ENCODE results near the gene STRN3. TPM values are rescaled to one million over a fixed set of nuclear protein-coding genes. Genes with fewer than 3 reads are reported as not detected.

STRN3 gene
- total and polyA plus RNA-seq, 2 of the 8 experiments (the other 6 are each of a cell fraction or from before 2014, with no cell fraction given): 8.7 to 38.1 TPM

- Histone ChIP-seq H2BK20ac (ENCODE audit: low read length) (no peak overlapping the region), H2BK15ac (ENCODE audit: low read length) (no peak overlapping the region), H2BK120ac (replicated peaks; ENCODE audit: low read depth, low read length) (no peak overlapping the region), H4K8ac (ENCODE audit: extremely low read depth, insufficient read depth, low read length) (no peak overlapping the region), H3K27me3 (replicated peaks in 1 of 4; ENCODE audit: control insufficient read depth in 3 of 4, extremely low read depth in 1 of 4, insufficient read depth in 3 of 4, low read length in 3 of 4) (no peaks in the 10 kb centered on the region), H3K9me3 (ENCODE audit: insufficient read depth in 2 of 2, low read depth in 1 of 2, low read length in 1 of 2) (no peaks in the 10 kb centered on the region), H3K27ac (ENCODE audit: low read depth, low read length) (no peak overlapping the region), H3K79me1 (ENCODE audit: low read depth, low read length) (no peaks in the 10 kb centered on the region), H3K23ac (ENCODE audit: insufficient read length) (no peak overlapping the region), H3K36me3 (ENCODE audit: control insufficient read depth in 2 of 4, insufficient read depth in 4 of 4, low read length in 3 of 4) (no peaks in the 10 kb centered on the region), H3K4ac (replicated peaks; ENCODE audit: insufficient read length, low read depth, low read length) (no peak overlapping the region), H2BK5ac (ENCODE audit: low read depth, low read length) (no peak overlapping the region), H3K9ac (replicated peaks in 1 of 4; ENCODE audit: extremely low read depth in 1 of 4, low read depth in 3 of 4, low read length in 3 of 4) (no peak overlapping the region), H3K79me2 (ENCODE audit: control insufficient read depth in 1 of 2, insufficient read depth in 2 of 2, low read length in 2 of 2) (no peaks in the 10 kb centered on the region), H3K56ac (replicated peaks; ENCODE audit: insufficient read length, low read depth, low read length) (no peak overlapping the region), H3K23me2 (ENCODE audit: low read depth, low read length) (no peaks in the 10 kb centered on the region), H3K18ac (ENCODE audit: extremely low read depth, low read length) (no peak overlapping the region), H2AFZ (ENCODE audit: low read length) (no peak overlapping the region), H3K4me3 (ENCODE audit: extremely low read depth in 1 of 4, insufficient read depth in 2 of 4, low read depth in 3 of 4, low read length in 4 of 4) (no peak overlapping the region), H3K14ac (ENCODE audit: insufficient read length) (no peak overlapping the region), H3K4me2 (ENCODE audit: insufficient read depth in 1 of 2, low read depth in 2 of 2, low read length in 2 of 2) (no peak overlapping the region), H4K5ac (ENCODE audit: insufficient read length, low read depth, low read length) (no peak overlapping the region), H2BK12ac (ENCODE audit: low read depth, low read length) (no peak overlapping the region), H4K20me1 (replicated peaks in 1 of 2; ENCODE audit: control insufficient read depth in 1 of 2, insufficient read depth in 2 of 2, low read length in 2 of 2) (no peaks in the 10 kb centered on the region), H3K4me1 (replicated peaks in 1 of 4; ENCODE audit: control insufficient read depth in 3 of 4, insufficient read depth in 4 of 4, low read length in 3 of 4) (no peaks in the 10 kb centered on the region), H4K91ac (replicated peaks; ENCODE audit: insufficient read length, low read length) (no peak overlapping the region), H2AK5ac (ENCODE audit: low read depth, low read length) (no peak overlapping the region)
- ChIA-PET CTCF (ENCODE audit: partially characterized antibody) (no interaction called here), POLR2A (ENCODE audit: partially characterized antibody) (no interaction called here)
- DNase-seq (ENCODE audit: low read depth in 1 of 2, low spot score in 2 of 2): no peak
- no peak for FAIRE-seq
- WGBS, 2 experiments (ENCODE audit: extremely low coverage in 1 of 2, insufficient coverage in 1 of 2, insufficient read length in 1 of 2, insufficient replicate concordance in 2 of 2, low coverage in 1 of 2, low lambda C conversion rate in 2 of 2, missing lambda C conversion rate in 1 of 2): 95% methylated on average over 7 of the region's 7 CpGs; no CpG with 5 or more reads in 1 of the 2 experiments
- no peak for TF ChIP-seq MAX (IDR thresholded peaks at IDR 0.05)
- no peak for TF ChIP-seq SP1 (IDR thresholded peaks at IDR 0.05; ENCODE audit: low read depth, low read length)
- no peak for TF ChIP-seq GTF2F1 (IDR thresholded peaks at IDR 0.05; ENCODE audit: borderline replicate concordance, low read depth, low read length)
- TF ChIP-seq CBX5 (IDR thresholded peaks at IDR 0.05; ENCODE audit: low read depth, low read length): no peak
- no peak for TF ChIP-seq EZH2 (IDR thresholded peaks at IDR 0.05; ENCODE audit: low read depth, low read length, severe bottlenecking)
- TF ChIP-seq SIX5 (IDR thresholded peaks at IDR 0.05; ENCODE audit: low read depth, low read length): no peak
- TF ChIP-seq POLR2A (IDR thresholded peaks at IDR 0.05; ENCODE audit: control extremely low read depth in 1 of 2, low read depth in 2 of 2, low read length in 2 of 2): no peak
- TF ChIP-seq YY1 (IDR thresholded peaks at IDR 0.05; ENCODE audit: low read depth, low read length): no peak
These were observed 24.8 kb upstream of the STRN3 start for GRCh38 chr14:31051023-31051422.

All from H1 (cell line).